ENCODE data around the gene DGUOK.

Gene DGUOK

GRCh38 chr2:73962798-73963197 lies 36.1 kb downstream of the DGUOK start:
- H2BK15ac ChIP-seq (replicated peaks; ENCODE audit: low read depth) = no peak overlapping the region
- H2BK5ac ChIP-seq (ENCODE audit: low read length) = no peak overlapping the region
- no peak overlapping the region for H3K23ac ChIP-seq (ENCODE audit: low read length)
- no peaks in the 10 kb centered on the region for H3K4me1 ChIP-seq (ENCODE audit: control insufficient read depth, low read depth, low read length)
- no peak overlapping the region for H3K4me3 ChIP-seq (ENCODE audit: low read length)
- DNase-seq = no peak
- H3K79me2 ChIP-seq (ENCODE audit: control insufficient read depth, insufficient read depth, low read length) = no peaks in the 10 kb centered on the region
- WGBS (ENCODE audit: extremely low coverage, insufficient coverage, low lambda C conversion rate) = no CpG with 5 or more reads among the region's 5 CpGs
- no peak overlapping the region for H3K27ac ChIP-seq (ENCODE audit: low read depth, low read length)
- no peaks in the 10 kb centered on the region for H3K79me1 ChIP-seq (ENCODE audit: low read length)
- no peaks in the 10 kb centered on the region for H3K27me3 ChIP-seq (ENCODE audit: insufficient read depth, low read length, poor library complexity)
- no peak overlapping the region for H3K18ac ChIP-seq (ENCODE audit: low read length)
- no peak overlapping the region for H4K5ac ChIP-seq (ENCODE audit: low read length)
- H3K9ac ChIP-seq (ENCODE audit: low read length) = no peak overlapping the region
- H3K36me3 ChIP-seq (ENCODE audit: control insufficient read depth, insufficient read depth, low read length) = no peaks in the 10 kb centered on the region
- H3K4me2 ChIP-seq (ENCODE audit: low read length) = no peak overlapping the region
- H3K56ac ChIP-seq (ENCODE audit: low read length) = no peak overlapping the region
- H2AK5ac ChIP-seq (ENCODE audit: low read length) = no peak overlapping the region
- H2BK120ac ChIP-seq (ENCODE audit: low read depth, low read length) = no peak overlapping the region
- no peak overlapping the region for H3K4ac ChIP-seq (ENCODE audit: low read depth, low read length)
- H4K8ac ChIP-seq (ENCODE audit: low read depth, low read length) = no peak overlapping the region

- no peak overlapping the region for H3K4me2 ChIP-seq (ENCODE audit: low read length)
- no peak overlapping the region for H3K27ac ChIP-seq (ENCODE audit: low read depth, low read length)
- H3K56ac ChIP-seq (ENCODE audit: low read length) = no peak overlapping the region
- H4K8ac ChIP-seq (ENCODE audit: low read depth, low read length) = no peak overlapping the region
- H2BK120ac ChIP-seq (ENCODE audit: low read depth, low read length) = no peak overlapping the region
- H3K23ac ChIP-seq (ENCODE audit: low read length) = no peak overlapping the region
- no peaks in the 10 kb centered on the region for H3K4me1 ChIP-seq (ENCODE audit: control insufficient read depth, low read depth, low read length)
- no peak overlapping the region for H2BK15ac ChIP-seq (replicated peaks; ENCODE audit: low read depth)
- no peak overlapping the region for H4K5ac ChIP-seq (ENCODE audit: low read length)
- H3K9ac ChIP-seq (ENCODE audit: low read length) = no peak overlapping the region
- no peak overlapping the region for H2AK5ac ChIP-seq (ENCODE audit: low read length)
- H3K4ac ChIP-seq (ENCODE audit: low read depth, low read length) = no peak overlapping the region
- 100% methylated on average over 3 of the region's 13 CpGs for WGBS (ENCODE audit: extremely low coverage, insufficient coverage, low lambda C conversion rate)
- no peaks in the 10 kb centered on the region for H3K79me1 ChIP-seq (ENCODE audit: low read length)
- no peak overlapping the region for H2BK5ac ChIP-seq (ENCODE audit: low read length)
- no peak for DNase-seq
- H3K79me2 ChIP-seq (ENCODE audit: control insufficient read depth, insufficient read depth, low read length) = no peaks in the 10 kb centered on the region
- no peak overlapping the region for H3K4me3 ChIP-seq (ENCODE audit: low read length)
- H3K36me3 ChIP-seq (ENCODE audit: control insufficient read depth, insufficient read depth, low read length) = no peaks in the 10 kb centered on the region
- no peak overlapping the region for H3K18ac ChIP-seq (ENCODE audit: low read length)
- H3K27me3 ChIP-seq (ENCODE audit: insufficient read depth, low read length, poor library complexity) = no peaks in the 10 kb centered on the region
Observed at GRCh38 chr2:73963385-73964120, 36.9 kb downstream of the DGUOK start.

GRCh38 chr2:73964223-73964622 lies 37.5 kb downstream of the DGUOK start:
- no peak overlapping the region for H2AK5ac ChIP-seq (ENCODE audit: low read length)
- no peaks in the 10 kb centered on the region for H3K27me3 ChIP-seq (ENCODE audit: insufficient read depth, low read length, poor library complexity)
- H3K79me1 ChIP-seq (ENCODE audit: low read length) = no peaks in the 10 kb centered on the region
- no peak overlapping the region for H3K18ac ChIP-seq (ENCODE audit: low read length)
- H2BK120ac ChIP-seq (ENCODE audit: low read depth, low read length) = no peak overlapping the region
- DNase-seq = no peak
- no peak overlapping the region for H3K56ac ChIP-seq (ENCODE audit: low read length)
- H2BK15ac ChIP-seq (replicated peaks; ENCODE audit: low read depth) = no peak overlapping the region
- no peaks in the 10 kb centered on the region for H3K4me1 ChIP-seq (ENCODE audit: control insufficient read depth, low read depth, low read length)
- no CpG with 5 or more reads among the region's 2 CpGs for WGBS (ENCODE audit: extremely low coverage, insufficient coverage, low lambda C conversion rate)
- no peak overlapping the region for H4K8ac ChIP-seq (ENCODE audit: low read depth, low read length)
- no peak overlapping the region for H4K5ac ChIP-seq (ENCODE audit: low read length)
- no peaks in the 10 kb centered on the region for H3K79me2 ChIP-seq (ENCODE audit: control insufficient read depth, insufficient read depth, low read length)
- H3K27ac ChIP-seq (ENCODE audit: low read depth, low read length) = no peak overlapping the region
- no peak overlapping the region for H3K4ac ChIP-seq (ENCODE audit: low read depth, low read length)
- no peak overlapping the region for H2BK5ac ChIP-seq (ENCODE audit: low read length)
- no peak overlapping the region for H3K4me3 ChIP-seq (ENCODE audit: low read length)
- H3K23ac ChIP-seq (ENCODE audit: low read length) = no peak overlapping the region
- no peak overlapping the region for H3K4me2 ChIP-seq (ENCODE audit: low read length)
- H3K9ac ChIP-seq (ENCODE audit: low read length) = no peak overlapping the region
- H3K36me3 ChIP-seq (ENCODE audit: control insufficient read depth, insufficient read depth, low read length) = no peaks in the 10 kb centered on the region

- H2BK5ac ChIP-seq (ENCODE audit: low read length) = no peak overlapping the region
- no peak overlapping the region for H3K9ac ChIP-seq (ENCODE audit: low read length)
- H3K23ac ChIP-seq (ENCODE audit: low read length) = no peak overlapping the region
- no peak overlapping the region for H2BK15ac ChIP-seq (replicated peaks; ENCODE audit: low read depth)
- WGBS (ENCODE audit: extremely low coverage, insufficient coverage, low lambda C conversion rate) = no CpG with 5 or more reads among the region's 3 CpGs
- no peaks in the 10 kb centered on the region for H3K27me3 ChIP-seq (ENCODE audit: insufficient read depth, low read length, poor library complexity)
- H4K5ac ChIP-seq (ENCODE audit: low read length) = no peak overlapping the region
- no peak overlapping the region for H2AK5ac ChIP-seq (ENCODE audit: low read length)
- H3K79me2 ChIP-seq (ENCODE audit: control insufficient read depth, insufficient read depth, low read length) = no peaks in the 10 kb centered on the region
- DNase-seq = no peak
- H3K4me3 ChIP-seq (ENCODE audit: low read length) = no peak overlapping the region
- no peaks in the 10 kb centered on the region for H3K79me1 ChIP-seq (ENCODE audit: low read length)
- H2BK120ac ChIP-seq (ENCODE audit: low read depth, low read length) = no peak overlapping the region
- H4K8ac ChIP-seq (ENCODE audit: low read depth, low read length) = no peak overlapping the region
- H3K36me3 ChIP-seq (ENCODE audit: control insufficient read depth, insufficient read depth, low read length) = no peaks in the 10 kb centered on the region
- no peak overlapping the region for H3K27ac ChIP-seq (ENCODE audit: low read depth, low read length)
- no peak overlapping the region for H3K18ac ChIP-seq (ENCODE audit: low read length)
- H3K4me1 ChIP-seq (ENCODE audit: control insufficient read depth, low read depth, low read length) = no peaks in the 10 kb centered on the region
- H3K56ac ChIP-seq (ENCODE audit: low read length) = no peak overlapping the region
- no peak overlapping the region for H3K4ac ChIP-seq (ENCODE audit: low read depth, low read length)
- no peak overlapping the region for H3K4me2 ChIP-seq (ENCODE audit: low read length)
Observed at GRCh38 chr2:73965053-73965452, 38.4 kb downstream of the DGUOK start.

GRCh38 chr2:73968357-73968937 lies 41.8 kb downstream of the DGUOK start:
- no peak overlapping the region for H3K4me2 ChIP-seq (ENCODE audit: low read length)

DNA sequence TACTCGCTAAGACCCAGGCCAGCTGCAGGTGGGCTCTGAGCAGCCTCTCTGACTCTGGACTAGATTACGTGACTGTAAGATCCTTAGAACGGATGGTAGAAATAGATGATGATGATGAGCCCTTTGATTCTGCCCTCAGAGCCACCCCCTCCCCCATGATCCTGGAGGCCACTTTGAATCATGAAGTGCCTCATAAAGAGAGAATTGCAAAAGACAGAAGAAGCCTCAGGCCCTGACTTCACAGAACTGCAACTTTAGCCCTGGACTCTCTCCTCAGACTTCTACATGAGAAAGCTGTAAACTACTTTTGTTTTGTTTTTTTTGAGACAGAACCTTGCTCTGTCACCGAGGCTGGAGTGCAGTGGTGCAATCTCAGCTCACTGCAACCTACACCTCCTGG lies 42.7 kb downstream of the DGUOK start:
- H2BK120ac ChIP-seq (ENCODE audit: low read depth, low read length) = no peak overlapping the region
- H2BK15ac ChIP-seq (replicated peaks; ENCODE audit: low read depth) = no peak overlapping the region
- no peak overlapping the region for H3K4ac ChIP-seq (ENCODE audit: low read depth, low read length)
- H2AK5ac ChIP-seq (ENCODE audit: low read length) = no peak overlapping the region
- H2BK5ac ChIP-seq (ENCODE audit: low read length) = no peak overlapping the region
- WGBS (ENCODE audit: extremely low coverage, insufficient coverage, low lambda C conversion rate) = no CpG with 5 or more reads among the region's 4 CpGs
- H3K4me1 ChIP-seq (ENCODE audit: control insufficient read depth, low read depth, low read length) = no peaks in the 10 kb centered on the region
- H3K56ac ChIP-seq (ENCODE audit: low read length) = no peak overlapping the region
- no peaks in the 10 kb centered on the region for H3K79me2 ChIP-seq (ENCODE audit: control insufficient read depth, insufficient read depth, low read length)
- no peaks in the 10 kb centered on the region for H3K36me3 ChIP-seq (ENCODE audit: control insufficient read depth, insufficient read depth, low read length)
- H4K8ac ChIP-seq (ENCODE audit: low read depth, low read length) = no peak overlapping the region
- no peak overlapping the region for H3K4me2 ChIP-seq (ENCODE audit: low read length)
- H3K18ac ChIP-seq (ENCODE audit: low read length) = no peak overlapping the region
- DNase-seq = no peak
- H3K4me3 ChIP-seq (ENCODE audit: low read length) = no peak overlapping the region
- no peak overlapping the region for H3K9ac ChIP-seq (ENCODE audit: low read length)
- no peak overlapping the region for H3K27ac ChIP-seq (ENCODE audit: low read depth, low read length)
- H3K23ac ChIP-seq (ENCODE audit: low read length) = no peak overlapping the region
- no peaks in the 10 kb centered on the region for H3K79me1 ChIP-seq (ENCODE audit: low read length)
- H3K27me3 ChIP-seq (ENCODE audit: insufficient read depth, low read length, poor library complexity) = no peaks in the 10 kb centered on the region
- no peak overlapping the region for H4K5ac ChIP-seq (ENCODE audit: low read length)

More at GRCh38 chr2:73968357-73968937, 41.8 kb downstream of the DGUOK start:
- H3K27me3 ChIP-seq (ENCODE audit: insufficient read depth, low read length, poor library complexity) = no peaks in the 10 kb centered on the region
- no peak overlapping the region for H3K9ac ChIP-seq (ENCODE audit: low read length)
- H3K27ac ChIP-seq (ENCODE audit: low read depth, low read length) = no peak overlapping the region
- no peak overlapping the region for H3K4me3 ChIP-seq (ENCODE audit: low read length)
- H3K18ac ChIP-seq (ENCODE audit: low read length) = no peak overlapping the region
- no peak overlapping the region for H3K23ac ChIP-seq (ENCODE audit: low read length)
- no peak overlapping the region for H4K5ac ChIP-seq (ENCODE audit: low read length)
- H4K8ac ChIP-seq (ENCODE audit: low read depth, low read length) = no peak overlapping the region
- DNase-seq = no peak
- no peaks in the 10 kb centered on the region for H3K79me2 ChIP-seq (ENCODE audit: control insufficient read depth, insufficient read depth, low read length)
- no CpG with 5 or more reads among the region's 8 CpGs for WGBS (ENCODE audit: extremely low coverage, insufficient coverage, low lambda C conversion rate)
- H3K4me1 ChIP-seq (ENCODE audit: control insufficient read depth, low read depth, low read length) = no peaks in the 10 kb centered on the region
- H2BK15ac ChIP-seq (replicated peaks; ENCODE audit: low read depth) = no peak overlapping the region
- no peaks in the 10 kb centered on the region for H3K36me3 ChIP-seq (ENCODE audit: control insufficient read depth, insufficient read depth, low read length)
- no peak overlapping the region for H2BK5ac ChIP-seq (ENCODE audit: low read length)
- H3K79me1 ChIP-seq (ENCODE audit: low read length) = no peaks in the 10 kb centered on the region
- H2AK5ac ChIP-seq (ENCODE audit: low read length) = no peak overlapping the region
- no peak overlapping the region for H3K56ac ChIP-seq (ENCODE audit: low read length)
- no peak overlapping the region for H3K4ac ChIP-seq (ENCODE audit: low read depth, low read length)
- no peak overlapping the region for H2BK120ac ChIP-seq (ENCODE audit: low read depth, low read length)
